ENCODE data around the gene RBL2.
"Not testable (repeated sequence)": the region's sequence is repeated elsewhere in the genome, so short reads cannot be mapped to it uniquely, and the experiment has no call there.

DNA sequence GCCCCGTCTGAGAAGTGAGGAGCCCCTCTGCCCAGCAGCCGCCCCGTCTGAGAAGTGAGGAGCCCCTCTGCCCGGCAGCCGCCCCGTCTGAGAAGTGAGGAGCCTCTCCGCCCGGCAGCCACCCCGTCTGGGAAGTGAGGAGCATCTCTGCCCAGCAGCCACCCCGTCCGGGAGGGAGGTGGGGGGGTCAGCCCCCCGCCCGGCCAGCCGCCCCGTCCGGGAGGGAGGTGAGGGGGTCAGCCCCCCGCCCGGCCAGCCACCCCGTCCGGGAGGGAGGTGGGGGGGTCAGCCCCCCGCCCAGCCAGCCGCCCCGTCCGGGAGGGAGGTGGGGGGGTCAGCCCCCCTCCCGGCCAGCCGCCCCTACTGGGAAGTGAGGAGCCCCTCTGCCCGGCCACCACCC, 105.1 kb downstream of the RBL2 start:
- TF ChIP-seq CTCF, EP300, POLR2A (IDR thresholded peaks at IDR 0.05): not testable (repeated sequence)

Measured in upper lobe of left lung (tissue), 4 donors.